Trophoblast cell (in vitro differentiated cells and primary cell): ENCODE measurements around the gene TIMP2.

ENCODE experiments used
- DNase-seq, 2 donors: peaks; one replicate each; pipeline ENCODE4 v3.0.0-alpha.2; 2016
- H2AFZ ChIP-seq: 2 replicates; pipeline ENCODE4 v1.6.1; 2013; ENCODE audit warnings: low read length, moderate library complexity, mild to moderate bottlenecking; ENCODE audit not compliant: insufficient read depth, poor library complexity
- H2AK5ac ChIP-seq: 2 replicates; pipeline ENCODE4 v1.6.1; 2013; ENCODE audit warnings: mild to moderate bottlenecking, low read length
- H2BK120ac ChIP-seq: 2 replicates; pipeline ENCODE4 v1.6.1; 2013; ENCODE audit warnings: low read length, mild to moderate bottlenecking, moderate library complexity; ENCODE audit not compliant: insufficient read depth, poor library complexity
- H2BK12ac ChIP-seq: 2 replicates; pipeline ENCODE4 v1.6.1; 2013; ENCODE audit warnings: mild to moderate bottlenecking, low read length, moderate library complexity
- H2BK5ac ChIP-seq: 2 replicates; pipeline ENCODE4 v1.6.1; 2013; ENCODE audit warnings: low read length, low read depth, moderate library complexity, mild to moderate bottlenecking; ENCODE audit not compliant: poor library complexity
- H3K14ac ChIP-seq: 2 replicates; pipeline ENCODE4 v1.6.1; 2013; ENCODE audit warnings: mild to moderate bottlenecking, low read length
- H3K18ac ChIP-seq: 2 replicates; pipeline ENCODE4 v1.6.1; 2013; ENCODE audit warnings: mild to moderate bottlenecking, low read length
- H3K23ac ChIP-seq: 2 replicates; pipeline ENCODE4 v1.6.1; 2013; ENCODE audit warnings: low read length
- H3K27ac ChIP-seq: 2 replicates; pipeline ENCODE4 v1.5.1; 2013; ENCODE audit warnings: low read depth, mild to moderate bottlenecking, inconsistent platforms, low read length, moderate library complexity
- H3K27me3 ChIP-seq: 2 replicates; pipeline ENCODE4 v1.6.1; 2013; ENCODE audit warnings: inconsistent platforms, mild to moderate bottlenecking, low read length, moderate library complexity; ENCODE audit not compliant: insufficient read depth
- H3K36me3 ChIP-seq, 2 experiments: 1 replicate in 1 of 2; 2 replicates in 1 of 2; pipeline ENCODE4 v1.6.1; 2013; ENCODE audit warnings: low read length in 2 of 2, mild to moderate bottlenecking in 2 of 2, moderate library complexity in 1 of 2; ENCODE audit not compliant: insufficient read depth in 2 of 2, control insufficient read depth in 1 of 2
- H3K4ac ChIP-seq: 2 replicates; pipeline ENCODE4 v1.6.1; 2013; ENCODE audit warnings: low read depth, mild to moderate bottlenecking, low read length, moderate library complexity
- H3K4me1 ChIP-seq, 2 experiments: 1 replicate in 1 of 2; 2 replicates in 1 of 2; pipeline ENCODE4 v1.6.1; 2013; ENCODE audit warnings: low read length in 2 of 2, mild to moderate bottlenecking in 2 of 2, moderate library complexity in 1 of 2; ENCODE audit not compliant: insufficient read depth in 2 of 2, control insufficient read depth in 1 of 2
- H3K4me2 ChIP-seq: 2 replicates; pipeline ENCODE4 v1.6.1; 2013; ENCODE audit warnings: inconsistent platforms, mild to moderate bottlenecking, low read length, moderate library complexity
- H3K4me3 ChIP-seq: 2 replicates; pipeline ENCODE4 v1.5.1; 2013; ENCODE audit warnings: mild to moderate bottlenecking, low read depth, low read length, inconsistent platforms
- H3K79me1 ChIP-seq: one replicate; pipeline ENCODE4 v1.6.1; 2013; ENCODE audit warnings: low read length
- H3K79me2 ChIP-seq: 2 replicates; pipeline ENCODE4 v1.6.1; 2013; ENCODE audit warnings: low read length, mild to moderate bottlenecking; ENCODE audit not compliant: control insufficient read depth, insufficient read depth, poor library complexity
- H3K9ac ChIP-seq: 2 replicates; pipeline ENCODE4 v1.6.1; 2013; ENCODE audit warnings: mild to moderate bottlenecking, low read length
- H3K9me3 ChIP-seq: 2 replicates; pipeline ENCODE4 v1.6.1; 2013; ENCODE audit warnings: low read depth, mild to moderate bottlenecking, control low read depth, inconsistent platforms, low read length; ENCODE audit not compliant: insufficient read depth
- H4K12ac ChIP-seq: 2 replicates; pipeline ENCODE4 v1.6.1; 2013; ENCODE audit warnings: low read depth, mild to moderate bottlenecking, low read length, moderate library complexity
- H4K8ac ChIP-seq: 2 replicates; pipeline ENCODE4 v1.6.1; 2013; ENCODE audit warnings: low read depth, mild to moderate bottlenecking, low read length, moderate library complexity
- H4K91ac ChIP-seq: one replicate; pipeline ENCODE4 v1.6.1; 2013; ENCODE audit warnings: low read depth, mild to moderate bottlenecking, low read length, moderate library complexity
- WGBS: extraction: QIAGEN DNeasy Blood & Tissue Kit; methylation state at CpG from one replicate; pipeline ENCODE4 v1.1.7; 2013; ENCODE audit warnings: missing lambda C conversion rate; ENCODE audit not compliant: insufficient read length, insufficient coverage; ENCODE audit errors: extremely low coverage; 5-methylcytosine and 5-hydroxymethylcytosine counted together

TIMP2 gene

DNA sequence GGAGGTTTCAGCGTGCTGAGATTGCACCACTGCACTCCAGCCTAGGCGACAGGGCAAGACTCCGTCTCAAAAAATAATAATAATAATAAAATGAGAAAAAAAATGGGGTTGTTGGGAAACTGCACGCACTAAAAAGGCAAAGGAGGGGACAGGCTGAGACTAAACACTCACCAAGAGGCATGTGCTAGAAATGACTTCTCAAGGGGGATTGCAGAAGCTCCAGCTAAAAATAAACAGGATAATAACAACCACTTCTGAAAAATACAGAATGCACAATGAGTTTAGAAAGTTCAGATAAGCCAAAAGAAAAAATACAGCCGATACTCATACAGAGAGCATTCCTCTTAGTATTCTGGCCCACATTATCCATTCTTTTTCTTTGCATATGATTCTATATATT is 15.1 kb upstream of the TIMP2 start:
- Histone ChIP-seq H2BK5ac (no peak overlapping the region), H3K4me1 (peaks cover 0 to 4% of the 10 kb centered on the region in 2 experiments), H4K12ac (no peak overlapping the region), H3K14ac (no peak overlapping the region), H3K79me1 (no peaks in the 10 kb centered on the region), H3K79me2 (no peaks in the 10 kb centered on the region), H4K91ac (no peak overlapping the region), H3K9ac (no peak overlapping the region), H2BK12ac (no peak overlapping the region), H3K18ac (no peak overlapping the region), H2BK120ac (no peak overlapping the region), H3K4me3 (no peak overlapping the region), H3K4me2 (no peak overlapping the region), H2AK5ac (no peak overlapping the region), H2AFZ (no peak overlapping the region), H3K9me3 (peaks cover 3% of the 10 kb centered on the region), H3K36me3 (no peaks in the 10 kb centered on the region), H3K27me3 (no peaks in the 10 kb centered on the region), H3K27ac (no peak overlapping the region), H3K23ac (no peak overlapping the region), H4K8ac (no peak overlapping the region), H3K4ac (no peak overlapping the region)
- WGBS = no CpG with 5 or more reads among the region's 5 CpGs
- DNase-seq = no peak

DNA sequence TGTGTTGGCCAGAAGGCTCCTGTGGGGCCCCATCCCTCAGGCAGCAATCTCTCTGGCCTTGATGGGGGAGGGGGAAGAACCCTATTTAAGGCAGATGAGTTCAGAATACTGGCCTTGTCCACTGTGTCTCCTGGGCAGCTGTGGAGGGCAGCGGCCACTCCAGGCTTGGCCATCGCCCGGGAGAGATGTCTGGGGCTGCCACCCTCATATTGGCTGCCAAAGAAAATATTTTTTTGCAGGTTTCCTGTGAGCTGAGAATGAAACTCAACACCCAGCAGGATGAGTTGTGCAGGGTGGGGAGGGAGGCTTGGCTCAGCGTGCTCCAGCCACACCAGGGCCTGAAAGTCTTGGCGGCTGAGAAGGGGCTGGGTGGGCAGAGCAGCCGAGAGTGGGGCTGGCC is 14.4 kb upstream of the TIMP2 start:
- Histone ChIP-seq H3K9ac (no peak overlapping the region), H3K18ac (no peak overlapping the region), H3K4me2 (no peak overlapping the region)

GRCh38 chr17:78937561-78937960 is 12.4 kb upstream of the TIMP2 start:
- no peak overlapping the region for H4K12ac ChIP-seq
- H4K91ac ChIP-seq = no peak overlapping the region
- peaks cover 18 to 25% of the 10 kb centered on the region in 2 experiments for H3K4me1 ChIP-seq
- no peak overlapping the region for H2AFZ ChIP-seq
- H3K9ac ChIP-seq = no peak overlapping the region
- H3K23ac ChIP-seq = no peak overlapping the region
- H3K4me2 ChIP-seq = no peak overlapping the region
- WGBS = no CpG with 5 or more reads among the region's 11 CpGs
- no peak overlapping the region for H2BK120ac ChIP-seq
- H3K9me3 ChIP-seq = peaks cover 3% of the 10 kb centered on the region
- H3K4ac ChIP-seq = no peak overlapping the region
- peaks cover 2% of the 10 kb centered on the region for H3K79me1 ChIP-seq
- H3K4me3 ChIP-seq = no peak overlapping the region
- H3K18ac ChIP-seq = no peak overlapping the region
- H2BK12ac ChIP-seq = no peak overlapping the region
- no peak overlapping the region for H3K14ac ChIP-seq
- H3K27ac ChIP-seq = no peak overlapping the region
- no peaks in the 10 kb centered on the region for H3K36me3 ChIP-seq
- no peak overlapping the region for H4K8ac ChIP-seq
- H3K27me3 ChIP-seq = no peaks in the 10 kb centered on the region
- H2BK5ac ChIP-seq = no peak overlapping the region
- H2AK5ac ChIP-seq = no peak overlapping the region
- no peaks in the 10 kb centered on the region for H3K79me2 ChIP-seq
- DNase-seq = peak in 1 of 2 donors; percentile 42

More for the DNA sequence above, 14.4 kb upstream of the TIMP2 start:
- no peak overlapping the region for H3K4ac ChIP-seq
- H3K79me2 ChIP-seq = no peaks in the 10 kb centered on the region
- no peak overlapping the region for H4K91ac ChIP-seq
- no peaks in the 10 kb centered on the region for H3K36me3 ChIP-seq
- no peak for DNase-seq
- no peak overlapping the region for H3K4me3 ChIP-seq
- H3K79me1 ChIP-seq = no peaks in the 10 kb centered on the region
- no peak overlapping the region for H2AFZ ChIP-seq
- H3K27me3 ChIP-seq = no peaks in the 10 kb centered on the region
- H2BK120ac ChIP-seq = no peak overlapping the region
- peaks cover 3% of the 10 kb centered on the region for H3K9me3 ChIP-seq
- H3K27ac ChIP-seq = no peak overlapping the region
- peaks cover 3 to 9% of the 10 kb centered on the region in 2 experiments for H3K4me1 ChIP-seq
- H3K14ac ChIP-seq = no peak overlapping the region
- H4K12ac ChIP-seq = no peak overlapping the region
- no peak overlapping the region for H3K23ac ChIP-seq
- H2BK5ac ChIP-seq = no peak overlapping the region
- H4K8ac ChIP-seq = no peak overlapping the region
- H2AK5ac ChIP-seq = no peak overlapping the region
- no peak overlapping the region for H2BK12ac ChIP-seq
- WGBS = no CpG with 5 or more reads among the region's 6 CpGs

DNA sequence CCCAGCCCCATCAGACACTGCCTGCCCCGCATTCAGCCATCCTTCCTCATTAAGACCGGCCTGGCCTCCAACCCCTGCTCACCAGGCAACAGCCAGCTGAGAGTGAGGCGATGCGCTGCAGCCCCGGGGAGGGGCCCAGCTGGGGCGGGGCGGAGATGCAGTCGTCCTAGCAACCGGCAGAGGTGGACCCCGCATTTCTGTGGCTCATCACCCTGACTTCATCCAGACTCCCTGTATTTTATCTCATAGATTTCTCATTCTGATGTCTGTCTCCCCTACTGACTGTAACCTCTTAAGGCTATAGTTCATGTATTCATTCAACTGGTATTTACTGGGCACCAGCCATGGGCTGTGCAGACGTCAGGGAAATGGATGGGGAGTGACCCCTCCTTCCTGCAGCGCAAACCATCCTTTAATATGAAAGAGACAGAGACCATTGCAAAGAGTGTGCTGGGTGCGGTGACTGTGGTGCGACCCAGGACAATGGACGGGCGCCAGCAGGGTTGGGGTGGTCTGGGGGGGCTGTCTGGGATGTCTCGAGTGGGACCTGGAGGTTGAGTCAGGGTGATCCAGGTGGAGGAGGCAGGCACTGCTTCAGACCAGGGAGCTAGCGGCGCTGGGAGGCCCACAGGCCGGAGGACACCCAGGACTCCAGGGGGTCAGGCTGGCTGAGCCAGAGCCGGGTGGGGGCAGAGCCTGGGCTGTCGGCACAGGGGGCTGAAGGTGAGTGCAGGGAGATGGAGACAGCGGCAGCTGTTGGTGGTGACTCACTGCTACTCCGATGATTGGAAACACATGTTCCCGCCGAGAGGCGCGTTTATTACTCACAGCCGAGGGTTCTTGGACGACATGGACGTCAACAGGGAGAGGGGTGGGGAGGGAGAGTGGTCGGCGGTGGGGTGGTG is 10.5 kb upstream of the TIMP2 start:
- Histone ChIP-seq H3K27me3 (no peaks in the 10 kb centered on the region), H3K23ac (no peak overlapping the region), H2AFZ (no peak overlapping the region), H3K4me1 (peaks cover 18 to 25% of the 10 kb centered on the region in 2 experiments), H2BK12ac (no peak overlapping the region), H3K18ac (no peak overlapping the region), H3K79me1 (peaks cover 2% of the 10 kb centered on the region), H3K79me2 (no peaks in the 10 kb centered on the region), H3K4me2 (no peak overlapping the region), H4K12ac (no peak overlapping the region), H3K36me3 (no peaks in the 10 kb centered on the region), H4K8ac (no peak overlapping the region), H4K91ac (peak overlapping the region; percentile 33), H3K4ac (no peak overlapping the region), H2BK120ac (no peak overlapping the region), H3K9ac (no peak overlapping the region), H3K4me3 (no peak overlapping the region), H3K27ac (no peak overlapping the region), H3K14ac (peak overlapping the region; percentile 0), H3K9me3 (peaks cover 3% of the 10 kb centered on the region), H2AK5ac (peak overlapping the region; percentile 59), H2BK5ac (no peak overlapping the region)
- WGBS = no CpG with 5 or more reads among the region's 33 CpGs
- peak in 1 of 2 donors; percentile 56 for DNase-seq
